LNCAP (cell line): Measurements from ENCODE around the gene RNF26.
A peak's percentile ranks its signal among the peaks of the same experiment; 100 is the strongest.

Experiments
- TF ChIP-seq, protein P1 (sequence below): fragments of 450-650 bp; IDR thresholded peaks from 2 replicates; pipeline ENCODE4 v1.5.1; 2017; ENCODE audit warnings: mild to moderate bottlenecking

Gene RNF26

DNA sequence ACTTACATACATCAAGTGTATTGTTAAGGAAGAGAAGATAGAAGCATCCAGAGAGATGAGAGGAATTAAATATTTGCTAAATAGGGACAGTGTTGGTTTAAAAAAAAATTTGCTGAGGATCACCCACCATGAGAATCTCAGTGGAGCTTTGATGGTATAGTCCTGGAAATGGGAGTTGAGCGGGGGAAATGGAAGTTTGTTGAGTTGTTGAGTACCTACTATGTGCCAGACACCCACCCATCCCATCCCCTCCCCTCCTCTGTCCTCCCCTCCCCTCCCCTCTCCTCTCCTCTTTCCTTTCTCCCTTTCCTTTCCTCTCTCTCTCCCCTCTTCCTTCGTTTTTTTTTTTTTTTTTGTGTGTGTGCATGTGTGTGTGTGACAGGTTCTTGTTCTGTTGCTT, 16.9 kb downstream of the RNF26 start:
- TF ChIP-seq, protein P1, sequence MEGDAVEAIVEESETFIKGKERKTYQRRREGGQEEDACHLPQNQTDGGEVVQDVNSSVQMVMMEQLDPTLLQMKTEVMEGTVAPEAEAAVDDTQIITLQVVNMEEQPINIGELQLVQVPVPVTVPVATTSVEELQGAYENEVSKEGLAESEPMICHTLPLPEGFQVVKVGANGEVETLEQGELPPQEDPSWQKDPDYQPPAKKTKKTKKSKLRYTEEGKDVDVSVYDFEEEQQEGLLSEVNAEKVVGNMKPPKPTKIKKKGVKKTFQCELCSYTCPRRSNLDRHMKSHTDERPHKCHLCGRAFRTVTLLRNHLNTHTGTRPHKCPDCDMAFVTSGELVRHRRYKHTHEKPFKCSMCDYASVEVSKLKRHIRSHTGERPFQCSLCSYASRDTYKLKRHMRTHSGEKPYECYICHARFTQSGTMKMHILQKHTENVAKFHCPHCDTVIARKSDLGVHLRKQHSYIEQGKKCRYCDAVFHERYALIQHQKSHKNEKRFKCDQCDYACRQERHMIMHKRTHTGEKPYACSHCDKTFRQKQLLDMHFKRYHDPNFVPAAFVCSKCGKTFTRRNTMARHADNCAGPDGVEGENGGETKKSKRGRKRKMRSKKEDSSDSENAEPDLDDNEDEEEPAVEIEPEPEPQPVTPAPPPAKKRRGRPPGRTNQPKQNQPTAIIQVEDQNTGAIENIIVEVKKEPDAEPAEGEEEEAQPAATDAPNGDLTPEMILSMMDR = no peak

DNA sequence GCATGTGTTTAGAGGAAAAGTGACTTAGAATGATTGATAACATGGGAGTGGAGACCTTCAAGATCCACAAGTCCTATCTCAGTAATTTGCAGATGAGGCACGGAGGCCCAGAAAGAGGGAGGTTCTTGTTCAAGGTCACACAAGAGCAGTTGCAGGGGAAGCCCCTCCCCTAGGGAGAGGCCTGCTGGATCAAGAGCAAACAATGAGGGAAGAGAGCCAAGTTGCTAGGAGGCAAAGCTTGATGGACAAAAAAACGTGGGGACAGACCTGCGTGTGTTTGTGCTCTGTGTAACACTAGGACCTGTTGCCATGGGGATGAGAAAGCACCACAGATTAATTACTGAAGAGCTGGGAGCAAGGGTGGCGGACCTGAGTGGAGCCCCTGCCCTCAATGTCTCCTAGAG, 18.5 kb downstream of the RNF26 start:
- TF ChIP-seq, protein P1 = no peak

DNA sequence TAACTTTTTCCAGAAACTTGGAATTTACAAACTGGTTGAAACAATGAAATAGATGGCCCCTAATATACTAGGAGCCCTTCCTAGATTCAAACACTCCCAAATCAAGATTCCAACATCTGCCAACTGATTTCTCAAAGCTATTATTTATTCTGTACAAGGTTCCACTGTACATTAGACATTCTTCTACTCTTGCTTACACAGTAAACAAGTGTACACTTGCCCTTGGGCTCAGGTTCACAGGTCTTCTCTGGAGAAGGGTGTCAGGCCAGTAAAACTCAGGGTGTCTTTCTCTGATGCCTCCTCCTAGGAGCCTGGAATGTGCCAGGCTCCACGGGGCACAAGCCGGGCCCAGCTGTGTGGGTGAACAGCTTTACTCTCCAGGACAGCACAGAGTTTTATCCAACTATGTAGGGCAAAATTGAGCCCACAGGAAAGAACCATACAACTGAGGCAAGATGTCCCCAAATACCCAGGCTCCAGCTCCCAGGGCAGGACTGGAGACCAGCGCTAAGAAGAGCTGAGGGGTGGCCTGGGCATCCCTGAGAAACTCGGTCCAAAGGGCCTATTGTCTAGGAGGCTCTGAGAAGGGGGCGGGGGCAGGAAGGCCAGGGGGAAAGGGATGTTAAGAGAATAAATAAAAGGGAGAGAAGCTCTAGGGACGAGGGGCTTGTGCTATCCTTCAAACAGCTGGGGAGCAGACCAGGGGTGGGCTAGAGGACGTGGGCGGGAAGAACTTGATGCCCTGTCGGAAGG, 20.9 kb downstream of the RNF26 start:
- TF ChIP-seq, protein P1 = no peak

DNA sequence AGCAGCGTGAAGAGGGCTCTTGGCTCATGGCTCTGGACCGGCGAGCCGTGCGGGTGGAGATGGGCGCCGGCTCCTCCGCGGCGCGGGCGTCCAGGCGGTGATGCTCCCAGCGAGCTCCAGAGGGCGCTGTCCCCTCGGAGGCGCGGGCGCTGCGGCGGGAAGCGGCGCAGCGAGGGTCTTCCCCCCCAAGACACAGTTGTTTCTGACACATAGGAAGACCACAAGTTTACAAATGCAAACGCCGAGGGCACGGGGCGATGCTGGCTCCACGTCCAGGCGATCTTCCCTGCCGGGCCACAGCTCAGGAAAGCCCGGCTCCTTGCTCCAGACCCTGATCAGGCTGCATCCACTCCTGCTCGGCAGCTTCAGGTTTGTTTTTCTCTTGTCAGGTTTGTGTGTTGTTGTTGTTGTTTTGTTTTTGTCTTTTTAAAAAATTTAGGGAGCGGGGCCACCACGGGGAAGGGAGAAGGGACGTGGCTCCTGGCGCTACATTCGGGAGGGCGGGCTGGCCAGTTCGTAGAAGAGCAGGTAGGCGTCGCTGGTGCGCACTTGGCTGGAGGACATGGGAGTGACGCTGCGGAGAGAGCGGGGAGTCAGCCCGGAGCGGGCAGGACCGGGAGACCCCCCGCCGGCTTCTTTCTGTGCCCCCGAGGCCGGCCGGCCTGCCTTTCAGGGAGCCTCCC, 22.2 kb downstream of the RNF26 start:
- TF ChIP-seq, protein P1 = peak; percentile 85

DNA sequence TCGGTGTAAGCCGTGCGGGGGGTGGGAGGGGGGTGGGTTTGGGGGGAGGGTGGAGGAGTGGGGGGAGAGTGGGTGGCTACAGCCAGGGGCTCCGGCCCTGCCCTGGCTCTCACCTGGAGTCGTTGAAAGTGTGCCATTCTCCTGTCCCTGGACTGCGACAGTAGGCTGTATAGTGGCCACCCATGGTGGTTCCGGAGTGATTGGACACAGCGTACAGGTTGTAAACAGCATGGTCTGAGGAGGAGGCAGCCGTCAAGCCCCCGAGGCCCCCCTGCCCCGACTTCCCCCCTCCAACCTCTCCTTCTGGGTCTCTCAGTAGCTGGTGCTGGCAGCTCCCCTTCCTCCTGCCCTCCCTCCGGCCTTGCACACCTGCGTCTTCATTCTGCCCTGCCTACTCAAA, 22.7 kb downstream of the RNF26 start:
- TF ChIP-seq, protein P1 = no peak

DNA sequence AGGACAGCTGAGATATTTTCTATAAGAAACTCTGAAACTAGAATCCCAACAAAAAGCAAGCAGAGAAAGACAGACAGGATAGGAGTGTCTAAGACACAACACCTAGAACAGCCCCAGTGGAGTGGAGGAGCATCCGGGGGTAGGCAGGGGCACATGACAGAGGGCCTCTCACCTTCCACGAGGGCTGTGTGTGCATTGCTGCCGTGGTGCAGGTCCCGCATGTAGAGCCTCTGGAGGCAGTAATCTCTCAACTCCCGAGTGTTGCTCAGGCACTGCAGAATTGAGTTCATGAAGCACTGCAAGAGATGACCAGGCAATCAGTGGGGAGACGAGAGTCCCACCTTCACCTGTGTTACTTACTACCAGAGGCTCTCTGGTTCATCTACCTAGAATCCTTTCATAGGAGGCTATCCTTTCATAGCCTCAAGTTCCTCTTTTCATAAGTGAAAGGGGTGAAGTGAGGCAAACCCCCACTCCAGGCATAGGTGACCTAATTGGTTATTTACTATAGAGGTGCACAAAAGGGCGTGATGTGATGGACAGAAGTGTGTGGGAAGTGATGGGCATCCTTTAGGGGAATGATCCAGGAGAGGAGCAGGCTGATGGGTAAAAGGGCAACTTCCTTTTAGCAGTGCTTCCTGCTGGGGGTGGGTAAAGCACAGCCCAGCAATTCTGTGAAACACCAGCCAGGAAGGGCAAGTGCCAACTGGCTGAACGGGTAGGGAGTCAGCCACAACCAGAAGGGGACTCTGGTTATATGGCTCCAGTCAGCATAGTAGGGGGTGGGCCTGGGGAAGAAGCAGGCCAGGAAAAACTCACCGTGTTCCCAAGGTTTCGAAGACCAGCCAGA, 25.3 kb downstream of the RNF26 start:
- TF ChIP-seq, protein P1 = no peak

DNA sequence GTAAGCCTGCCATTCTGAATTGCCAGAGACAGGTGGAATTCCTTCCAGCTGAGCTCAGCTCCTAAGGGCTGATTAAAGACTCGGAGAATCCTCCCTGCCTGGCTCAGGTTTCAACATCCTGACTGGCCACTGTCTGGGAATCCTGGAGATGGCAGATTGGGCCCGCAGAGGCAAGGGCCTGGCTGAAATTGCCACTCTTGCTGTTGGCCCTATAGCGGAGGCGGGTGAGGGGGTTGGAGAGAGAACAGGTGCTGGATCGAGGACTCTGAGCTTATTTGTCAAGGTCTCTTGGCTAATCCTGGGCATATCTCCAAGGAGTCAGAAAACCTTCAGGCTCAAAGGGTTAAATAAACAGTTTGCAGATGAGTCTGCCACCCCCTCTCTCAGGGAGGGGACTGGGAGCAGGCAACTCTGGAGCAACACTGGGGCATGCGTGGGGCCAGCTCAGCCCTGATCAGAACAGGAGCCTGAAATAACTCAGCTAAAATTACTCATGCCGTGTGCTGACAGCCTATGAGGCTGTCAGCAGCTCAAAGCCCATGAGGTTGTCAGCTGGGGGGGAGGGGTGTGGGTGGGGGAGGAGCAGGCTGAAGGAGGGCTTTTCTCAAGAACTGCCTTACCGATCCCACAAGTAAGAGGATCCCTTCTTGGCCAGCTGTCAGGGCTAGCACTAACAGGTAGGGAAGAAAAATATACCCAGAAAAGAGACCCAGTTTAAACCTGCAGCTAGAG, 26.9 kb downstream of the RNF26 start:
- TF ChIP-seq, protein P1 = no peak
